Breast epithelium (tissue), 4 donors: ENCODE measurements around the gene ASB7. TPM values are rescaled to one million over a fixed set of nuclear protein-coding genes. Genes with fewer than 3 reads are reported as not detected.

ENCODE experiments used
- DNase-seq, 2 donors: peaks; one replicate each; pipeline ENCODE4 v3.0.0-alpha.2; 2019; ENCODE audit warnings: low spot score in 2 of 2
- H3K27ac ChIP-seq, 2 donors: fragments of 200-600 bp; sonication (generic) in 1 of 2; one replicate each; pipeline ENCODE4 v1.5.1; 2016 to 2019; ENCODE audit warnings: mild to moderate bottlenecking in 1 of 2
- H3K27me3 ChIP-seq, 2 donors: fragments of 200-600 bp; sonication (generic) in 1 of 2; one replicate each; pipeline versions ENCODE4 v1.5.1 to v1.6.0; 2017 to 2019; ENCODE audit warnings: control low read depth in 1 of 2, mild to moderate bottlenecking in 1 of 2
- H3K36me3 ChIP-seq: fragments of 200-600 bp; one replicate; pipeline ENCODE4 v1.5.1; 2019
- H3K4me1 ChIP-seq, 2 donors: fragments of 200-600 bp; sonication (generic); one replicate each; pipeline ENCODE4 v1.5.1; 2016 to 2019; ENCODE audit warnings: control low read depth in 1 of 2
- H3K4me3 ChIP-seq, 3 donors: fragments of 200-600 bp; sonication (generic); 1 replicate in 2 of 3; 2 replicates in 1 of 3; pipeline ENCODE4 v1.5.1; 2016 to 2019; ENCODE audit warnings: mild to moderate bottlenecking in 3 of 3, moderate library complexity in 2 of 3
- H3K9me3 ChIP-seq, 2 donors: fragments of 200-600 bp; sonication (generic) in 1 of 2; one replicate each; pipeline ENCODE4 v1.5.1; 2016 to 2019; ENCODE audit warnings: control low read depth in 1 of 2
- CTCF ChIP-seq, 3 donors: fragments of 450-650 bp; IDR thresholded peaks; one replicate each; pipeline ENCODE4 v1.5.1; 2016 to 2017; ENCODE audit warnings: antibody characterized with exemption in 3 of 3, mild to moderate bottlenecking in 3 of 3, moderate library complexity in 3 of 3
- POLR2A ChIP-seq: fragments of 450-650 bp; IDR thresholded peaks from one replicate; pipeline ENCODE4 v1.6.1; 2016; ENCODE audit warnings: antibody characterized with exemption, mild to moderate bottlenecking, moderate library complexity
- POLR2AphosphoS5 ChIP-seq, 3 donors: sonication (generic); formaldehyde crosslinking; IDR thresholded peaks; one replicate each; pipeline ENCODE4 v1.6.1; 2017; ENCODE audit warnings: antibody characterized with exemption in 3 of 3
- intact Hi-C: fragments of 100-400 bp; cut with DNase I; formaldehyde crosslinking; loops from one replicate; pipeline ENCODE4 v1.15.1; 2023; ENCODE audit warnings: low total_unique reads
- total RNA-seq, 3 donors: library from RNA; depleted of rRNA; stranded (reverse); fragments of >200 nt; gene quantifications; one replicate each; pipeline ENCODE4 v1.1.0, GENCODE V29; 2016

ASB7 gene
- total RNA-seq, 3 donors from 2014 or later, result 10.7 to 17.1 (median 12.1) TPM

- H3K27me3 ChIP-seq, result no peaks in the 10 kb centered on the region
- H3K4me1 ChIP-seq, result no peaks in the 10 kb centered on the region
- no peak for TF ChIP-seq POLR2AphosphoS5 (IDR thresholded peaks at IDR 0.05)
- TF ChIP-seq POLR2A, result no peak
- TF ChIP-seq CTCF (IDR thresholded peaks at IDR 0.05), result no peak
- DNase-seq, result no peak
- H3K36me3 ChIP-seq, result no peaks in the 10 kb centered on the region
- intact Hi-C loops, result loop anchor here (5.0 kb wide), 1 partner anchor 1350 kb away; no protein-coding TSS in a partner anchor
- H3K4me3 ChIP-seq, result no peak overlapping the region
- no peak overlapping the region for H3K27ac ChIP-seq
- H3K9me3 ChIP-seq, result peaks cover 8 to 9% of the 10 kb centered on the region in 2 donors
Observed at GRCh38 chr15:100591835-100592234, 10.6 kb upstream of the ASB7 start.

GRCh38 chr15:100592898-100593297 is 9.5 kb upstream of the ASB7 start:
- intact Hi-C loops, result loop anchor here (5.0 kb wide), 1 partner anchor 1351 kb away; no protein-coding TSS in a partner anchor
- no peak overlapping the region for H3K27ac ChIP-seq
- no peak for TF ChIP-seq CTCF (IDR thresholded peaks at IDR 0.05)
- no peak for TF ChIP-seq POLR2A
- TF ChIP-seq POLR2AphosphoS5 (IDR thresholded peaks at IDR 0.05), result no peak

GRCh38 chr15:100593431-100593830 is 9.0 kb upstream of the ASB7 start:
- intact Hi-C loops, result loop anchor here (5.0 kb wide), 1 partner anchor 1351 kb away; no protein-coding TSS in a partner anchor

More at GRCh38 chr15:100592898-100593297, 9.5 kb upstream of the ASB7 start:
- Histone ChIP-seq H3K4me1 (no peaks in the 10 kb centered on the region), H3K9me3 (peaks cover 8 to 9% of the 10 kb centered on the region in 2 donors), H3K36me3 (no peaks in the 10 kb centered on the region), H3K4me3 (no peak overlapping the region), H3K27me3 (no peaks in the 10 kb centered on the region)
- no peak for DNase-seq

GRCh38 chr15:100595964-100596363 is 6.4 kb upstream of the ASB7 start:
- Histone ChIP-seq H3K36me3 (no peaks in the 10 kb centered on the region), H3K27me3 (no peaks in the 10 kb centered on the region), H3K9me3 (no peaks in the 10 kb centered on the region), H3K27ac (peak overlapping the region; percentile 63 to 82), H3K4me1 (peaks cover 0 to 5% of the 10 kb centered on the region in 2 donors), H3K4me3 (peak overlapping the region in 1 of 3 donors; percentile 34)
- TF ChIP-seq POLR2A (no peak), POLR2AphosphoS5 (IDR thresholded peaks at IDR 0.05) (no peak), CTCF (IDR thresholded peaks at IDR 0.05) (no peak)
- intact Hi-C loops, result no loop called here
- peak in 1 of 2 donors; percentile 40 for DNase-seq

More at GRCh38 chr15:100593431-100593830, 9.0 kb upstream of the ASB7 start:
- no peaks in the 10 kb centered on the region for H3K36me3 ChIP-seq
- H3K27me3 ChIP-seq, result no peaks in the 10 kb centered on the region
- H3K4me1 ChIP-seq, result no peaks in the 10 kb centered on the region
- peaks cover 8% of the 10 kb centered on the region in 2 donors for H3K9me3 ChIP-seq
- no peak overlapping the region for H3K27ac ChIP-seq
- no peak for TF ChIP-seq POLR2AphosphoS5 (IDR thresholded peaks at IDR 0.05)
- TF ChIP-seq CTCF (IDR thresholded peaks at IDR 0.05), result no peak
- DNase-seq, result no peak
- H3K4me3 ChIP-seq, result no peak overlapping the region

GRCh38 chr15:100596792-100597191 is 5.6 kb upstream of the ASB7 start:
- peak in 1 of 2 donors; percentile 76 for DNase-seq
- intact Hi-C loops, result no loop called here
- peak in 1 of 3 donors; percentile 67 for TF ChIP-seq POLR2AphosphoS5 (IDR thresholded peaks at IDR 0.05)
- TF ChIP-seq POLR2A, result no peak
- no peaks in the 10 kb centered on the region for H3K27me3 ChIP-seq
- H3K4me3 ChIP-seq, result peak overlapping the region in 2 of 3 donors; percentile 19 to 34
- H3K4me1 ChIP-seq, result peaks cover 0 to 11% of the 10 kb centered on the region in 2 donors
- H3K9me3 ChIP-seq, result no peaks in the 10 kb centered on the region
- H3K27ac ChIP-seq, result peak overlapping the region; percentile 63 to 82
- H3K36me3 ChIP-seq, result no peaks in the 10 kb centered on the region
